Tibial nerve (tissue), 4 donors: ENCODE measurements around the gene EDN3. TPM values are rescaled to one million over a fixed set of nuclear protein-coding genes. Genes with fewer than 3 reads are reported as not detected.
"Not testable (repeated sequence)": the region's sequence is repeated elsewhere in the genome, so short reads cannot be mapped to it uniquely, and the experiment has no call there.

Experiments
- DNase-seq, 2 donors: peaks; one replicate each; pipeline ENCODE4 v3.0.0-alpha.2; 2019; ENCODE audit warnings: low spot score in 2 of 2
- H3K27ac ChIP-seq, 4 donors: fragments of 200-600 bp; sonication (generic) in 3 of 4; one replicate each; pipeline ENCODE4 v1.5.1; 2017 to 2019; ENCODE audit warnings: mild to moderate bottlenecking in 1 of 4
- H3K27me3 ChIP-seq, 2 donors: fragments of 200-600 bp; sonication (generic) in 1 of 2; one replicate each; pipeline versions ENCODE4 v1.5.1 to v1.6.0; 2017 to 2019
- H3K36me3 ChIP-seq, 3 donors: fragments of 200-600 bp; sonication (generic); one replicate each; pipeline ENCODE4 v1.5.1; 2018 to 2019
- H3K4me1 ChIP-seq, 4 donors: fragments of 200-600 bp; sonication (generic) in 3 of 4; one replicate each; pipeline ENCODE4 v1.5.1; 2017 to 2019
- H3K4me3 ChIP-seq, 4 donors: fragments of 200-600 bp; sonication (generic) in 3 of 4; one replicate each; pipeline ENCODE4 v1.5.1; 2017 to 2019; ENCODE audit warnings: mild to moderate bottlenecking in 1 of 4, moderate library complexity in 1 of 4
- H3K9me3 ChIP-seq, 4 donors: fragments of 200-600 bp; sonication (generic) in 3 of 4; one replicate each; pipeline ENCODE4 v1.5.1; 2017 to 2019
- EP300 ChIP-seq, 2 donors: sonication (generic); formaldehyde crosslinking; IDR thresholded peaks; one replicate each; pipeline ENCODE4 v1.6.1; 2017; ENCODE audit warnings: antibody characterized with exemption in 2 of 2, mild to moderate bottlenecking in 1 of 2
- POLR2A ChIP-seq, 2 donors: fragments of 450-650 bp; IDR thresholded peaks; one replicate each; pipeline ENCODE4 v1.6.1; 2017; ENCODE audit warnings: antibody characterized with exemption in 2 of 2, mild to moderate bottlenecking in 2 of 2, moderate library complexity in 2 of 2
- WGBS, 2 donors: methylation state at CpG; one replicate each; pipeline ENCODE4 v1.1.5; 2018; 5-methylcytosine and 5-hydroxymethylcytosine counted together
- total RNA-seq, 4 donors: library from RNA; depleted of rRNA; stranded (reverse); fragments of >200 nt; gene quantifications; one replicate each; pipeline ENCODE4 v1.1.0, GENCODE V29; 2016
- TF ChIP-seq, protein P1 (sequence below), 5 experiments: fragments of 200-600 bp in 3 of 5; fragments of 450-650 bp in 2 of 5; sonication (generic) in 3 of 5; IDR thresholded peaks; one replicate each; pipeline ENCODE4 v1.5.1; 2016 to 2019; ENCODE audit warnings: antibody characterized with exemption in 5 of 5, mild to moderate bottlenecking in 3 of 5, moderate library complexity in 2 of 5

The EDN3 gene
- total RNA-seq, 4 donors from 2014 or later, result 2.9 TPM; not detected in 3

DNA sequence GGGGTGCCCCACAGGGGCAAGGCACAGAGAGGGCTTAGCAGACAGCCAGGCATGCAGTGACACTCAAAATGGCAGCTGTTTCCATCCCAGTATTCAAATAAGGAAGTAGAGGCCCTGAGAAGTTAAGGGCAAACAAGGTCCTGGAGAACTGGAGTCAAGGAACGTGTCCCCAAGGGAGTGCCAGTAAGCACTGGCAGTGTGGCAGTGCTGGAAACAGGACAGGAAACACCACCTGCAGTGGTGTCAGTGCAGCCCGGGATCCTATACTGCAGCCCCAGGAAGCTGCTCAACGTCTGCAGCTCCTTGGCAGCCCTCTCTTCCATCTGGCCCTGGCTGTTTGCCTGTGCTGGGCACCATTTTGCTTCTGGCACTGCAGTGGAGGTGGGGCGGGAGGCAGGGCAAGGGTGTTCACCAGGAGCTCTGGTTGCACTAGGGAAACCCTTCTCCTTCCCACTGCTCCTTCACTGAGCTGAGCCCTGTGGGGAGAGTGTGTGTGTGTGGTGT lies 56.3 kb downstream of the EDN3 start:
- H3K9me3 ChIP-seq, result no peaks in the 10 kb centered on the region
- no peaks in the 10 kb centered on the region for H3K4me1 ChIP-seq
- no peak overlapping the region for H3K27ac ChIP-seq
- DNase-seq, result no peak
- no peak overlapping the region for H3K4me3 ChIP-seq
- no peak for TF ChIP-seq EP300 (IDR thresholded peaks at IDR 0.05)
- TF ChIP-seq, protein P1, sequence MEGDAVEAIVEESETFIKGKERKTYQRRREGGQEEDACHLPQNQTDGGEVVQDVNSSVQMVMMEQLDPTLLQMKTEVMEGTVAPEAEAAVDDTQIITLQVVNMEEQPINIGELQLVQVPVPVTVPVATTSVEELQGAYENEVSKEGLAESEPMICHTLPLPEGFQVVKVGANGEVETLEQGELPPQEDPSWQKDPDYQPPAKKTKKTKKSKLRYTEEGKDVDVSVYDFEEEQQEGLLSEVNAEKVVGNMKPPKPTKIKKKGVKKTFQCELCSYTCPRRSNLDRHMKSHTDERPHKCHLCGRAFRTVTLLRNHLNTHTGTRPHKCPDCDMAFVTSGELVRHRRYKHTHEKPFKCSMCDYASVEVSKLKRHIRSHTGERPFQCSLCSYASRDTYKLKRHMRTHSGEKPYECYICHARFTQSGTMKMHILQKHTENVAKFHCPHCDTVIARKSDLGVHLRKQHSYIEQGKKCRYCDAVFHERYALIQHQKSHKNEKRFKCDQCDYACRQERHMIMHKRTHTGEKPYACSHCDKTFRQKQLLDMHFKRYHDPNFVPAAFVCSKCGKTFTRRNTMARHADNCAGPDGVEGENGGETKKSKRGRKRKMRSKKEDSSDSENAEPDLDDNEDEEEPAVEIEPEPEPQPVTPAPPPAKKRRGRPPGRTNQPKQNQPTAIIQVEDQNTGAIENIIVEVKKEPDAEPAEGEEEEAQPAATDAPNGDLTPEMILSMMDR (IDR thresholded peaks at IDR 0.05), result no peak
- TF ChIP-seq POLR2A (IDR thresholded peaks at IDR 0.05), result no peak
- H3K36me3 ChIP-seq, result no peaks in the 10 kb centered on the region
- H3K27me3 ChIP-seq, result no peaks in the 10 kb centered on the region
- 54 to 68% methylated on average over 4 of the region's 4 CpGs for WGBS, 2 donors

DNA sequence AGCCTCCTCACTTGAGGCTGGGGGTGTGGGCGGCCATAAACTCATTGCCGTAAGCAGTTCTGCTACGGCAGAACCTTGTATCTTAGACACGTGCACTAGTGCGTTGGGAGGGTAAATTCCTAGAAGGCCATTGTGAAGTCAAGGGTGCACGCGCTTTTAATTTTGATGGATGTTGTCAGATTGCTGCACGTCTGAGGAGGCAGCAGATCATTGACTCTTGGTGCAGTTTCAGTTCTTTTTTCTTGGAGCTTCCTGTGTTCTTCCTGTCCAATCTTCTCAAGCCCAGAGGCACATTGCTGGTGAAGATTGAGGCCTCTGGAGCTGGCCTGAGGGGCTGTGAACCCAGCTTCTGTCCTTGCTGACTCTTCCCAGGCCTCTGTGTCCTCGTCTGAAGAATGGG lies 58.4 kb downstream of the EDN3 start:
- H3K36me3 ChIP-seq, H3K4me1 ChIP-seq, H3K27ac ChIP-seq, H3K4me3 ChIP-seq, H3K27me3 ChIP-seq, DNase-seq, H3K9me3 ChIP-seq: not testable (repeated sequence)
- no CpG with 5 or more reads among the region's 9 CpGs for WGBS, 2 donors

DNA sequence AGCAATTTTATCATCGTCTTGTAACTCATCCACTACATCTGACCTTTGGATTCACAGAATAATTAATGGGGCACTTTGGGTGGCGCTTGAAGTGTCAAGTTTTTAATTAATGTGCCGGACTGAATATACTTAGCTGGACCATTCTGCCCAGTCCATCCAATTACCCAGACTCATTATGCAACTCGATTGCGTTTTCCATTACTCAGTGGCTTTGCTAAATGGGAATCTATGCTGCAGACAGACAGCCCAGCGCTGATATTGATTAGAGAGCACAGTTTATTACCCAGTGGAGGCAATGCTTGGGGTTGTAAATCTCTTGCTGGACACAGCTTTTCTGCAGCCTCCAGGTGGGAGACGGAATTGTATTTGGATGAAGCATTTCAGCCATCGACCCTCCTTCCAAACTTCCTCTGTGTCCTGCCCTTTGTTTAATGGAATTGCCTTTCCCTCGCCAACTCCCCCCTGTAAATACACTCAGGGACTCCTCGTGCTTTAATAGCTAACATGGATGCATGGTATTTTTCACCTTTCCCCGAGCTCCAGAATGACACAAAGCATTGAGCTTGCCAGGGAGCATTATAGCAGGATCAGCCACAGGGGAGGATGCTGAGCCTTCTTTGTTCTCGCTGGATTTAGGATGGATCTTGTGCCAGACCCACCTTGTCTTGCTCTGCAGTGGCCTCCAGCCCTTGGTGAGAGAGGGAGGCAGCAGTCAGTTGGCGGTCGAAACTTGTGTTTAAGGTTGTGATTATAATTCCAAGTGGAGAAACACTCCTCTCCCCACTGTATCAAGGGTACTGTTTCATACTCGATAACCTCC lies 59.7 kb downstream of the EDN3 start:
- no peak overlapping the region for H3K27ac ChIP-seq
- DNase-seq, result no peak
- H3K9me3 ChIP-seq, result no peaks in the 10 kb centered on the region
- H3K27me3 ChIP-seq, result no peaks in the 10 kb centered on the region
- no peak overlapping the region for H3K4me3 ChIP-seq
- TF ChIP-seq EP300 (IDR thresholded peaks at IDR 0.05) (no peak), POLR2A (IDR thresholded peaks at IDR 0.05) (no peak)
- TF ChIP-seq, protein P1 (IDR thresholded peaks at IDR 0.05), result no peak
- no peaks in the 10 kb centered on the region for H3K4me1 ChIP-seq
- 46 to 47% methylated on average over 15 of the region's 15 CpGs for WGBS, 2 donors
- no peaks in the 10 kb centered on the region for H3K36me3 ChIP-seq

DNA sequence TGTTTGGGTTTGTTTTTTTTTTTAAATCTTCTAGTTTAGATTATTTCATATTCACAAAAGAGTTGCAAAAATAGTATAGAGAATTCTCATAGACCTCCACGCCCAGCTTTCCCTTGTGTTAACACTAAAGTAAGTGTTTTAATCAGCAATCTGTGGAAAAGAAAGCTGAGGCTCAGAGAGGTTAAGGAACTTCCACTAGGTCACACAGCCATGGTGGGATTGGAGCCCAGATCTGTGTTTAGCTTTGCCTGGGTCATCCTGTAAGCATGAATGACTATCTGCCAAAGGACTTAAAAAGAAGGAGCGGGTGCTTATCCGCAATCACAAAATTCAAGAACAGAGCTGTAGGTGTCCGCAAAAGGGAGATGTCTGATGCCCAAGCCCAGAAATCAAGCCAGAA lies 60.5 kb downstream of the EDN3 start:
- Histone ChIP-seq H3K4me3 (no peak overlapping the region), H3K27me3 (no peaks in the 10 kb centered on the region), H3K27ac (no peak overlapping the region), H3K4me1 (no peaks in the 10 kb centered on the region), H3K9me3 (no peaks in the 10 kb centered on the region), H3K36me3 (no peaks in the 10 kb centered on the region)
- TF ChIP-seq, protein P1 (IDR thresholded peaks at IDR 0.05), result no peak
- no peak for TF ChIP-seq POLR2A (IDR thresholded peaks at IDR 0.05)
- no peak for TF ChIP-seq EP300 (IDR thresholded peaks at IDR 0.05)
- no peak for DNase-seq
- whole genome bisulfite sequencing, 2 donors, result 89 to 90% methylated on average over 4 of the region's 4 CpGs

DNA sequence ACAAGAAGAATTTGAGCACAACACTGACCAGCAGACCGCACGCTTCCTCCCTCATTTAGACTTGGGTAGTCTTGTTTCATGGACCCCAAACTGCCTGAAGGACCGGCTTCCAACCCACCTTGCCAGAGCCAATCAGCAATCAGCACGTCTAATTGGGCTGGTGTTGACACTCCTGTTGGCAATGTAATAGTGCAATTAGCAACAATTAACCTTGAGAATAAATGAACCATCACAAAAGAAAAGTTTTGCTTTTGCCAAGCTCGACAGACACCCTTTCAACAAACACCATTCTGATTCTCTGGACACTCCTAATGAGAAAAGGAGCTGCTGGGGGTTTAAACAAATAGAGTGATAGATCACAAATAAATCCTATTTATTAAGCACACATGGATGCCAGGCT lies 61.0 kb downstream of the EDN3 start:
- TF ChIP-seq, protein P1 (IDR thresholded peaks at IDR 0.05), result no peak
- no peak for TF ChIP-seq POLR2A (IDR thresholded peaks at IDR 0.05)
- TF ChIP-seq EP300 (IDR thresholded peaks at IDR 0.05), result no peak
- Histone ChIP-seq H3K4me3 (no peak overlapping the region), H3K36me3 (no peaks in the 10 kb centered on the region), H3K9me3 (no peaks in the 10 kb centered on the region), H3K27ac (no peak overlapping the region), H3K4me1 (no peaks in the 10 kb centered on the region), H3K27me3 (no peaks in the 10 kb centered on the region)
- DNase-seq, result no peak
- 68 to 69% methylated on average over 5 of the region's 5 CpGs for WGBS, 2 donors
